Choroid plexus epithelial cell (primary cell): Measurements from ENCODE around the gene RUNX2.

Source experiments
- DNase-seq: peaks from one replicate; pipeline ENCODE4 v3.0.0-alpha.2; 2010; ENCODE audit warnings: low read depth
- H3K4me3 ChIP-seq: 2 replicates; pipeline ENCODE4 v1.5.1; 2011; ENCODE audit warnings: low read depth, mild to moderate bottlenecking, control low read depth, low read length, moderate library complexity
- TF ChIP-seq, protein P1 (sequence below): conservative IDR thresholded peaks from 2 replicates; pipeline ENCODE4 v1.5.1; 2011; ENCODE audit warnings: low read depth, mild to moderate bottlenecking, control low read depth, inconsistent platforms, low read length, moderate library complexity

Gene RUNX2

DNA sequence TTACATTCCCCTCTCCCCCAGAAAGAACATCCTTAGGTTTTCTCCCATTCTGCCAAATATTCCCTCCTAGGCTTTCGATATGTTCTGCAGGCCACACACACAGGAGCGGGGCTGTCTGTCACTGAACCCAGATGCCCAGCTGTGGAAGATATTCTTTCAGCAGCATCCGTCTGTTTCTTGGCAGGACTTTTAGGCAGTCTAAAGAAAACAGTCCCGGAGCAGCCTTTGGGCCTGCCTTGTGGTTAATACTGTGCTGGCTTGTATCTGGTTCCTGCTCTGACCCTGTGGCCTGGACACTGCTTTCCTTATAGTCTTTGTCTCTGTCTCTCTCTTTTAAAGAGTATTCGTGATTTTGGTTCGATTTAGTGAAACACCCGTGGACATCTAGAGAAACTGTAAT lies 144.3 kb downstream of the RUNX2 start:
- H3K4me3 ChIP-seq: no peak overlapping the region
- TF ChIP-seq, protein P1, sequence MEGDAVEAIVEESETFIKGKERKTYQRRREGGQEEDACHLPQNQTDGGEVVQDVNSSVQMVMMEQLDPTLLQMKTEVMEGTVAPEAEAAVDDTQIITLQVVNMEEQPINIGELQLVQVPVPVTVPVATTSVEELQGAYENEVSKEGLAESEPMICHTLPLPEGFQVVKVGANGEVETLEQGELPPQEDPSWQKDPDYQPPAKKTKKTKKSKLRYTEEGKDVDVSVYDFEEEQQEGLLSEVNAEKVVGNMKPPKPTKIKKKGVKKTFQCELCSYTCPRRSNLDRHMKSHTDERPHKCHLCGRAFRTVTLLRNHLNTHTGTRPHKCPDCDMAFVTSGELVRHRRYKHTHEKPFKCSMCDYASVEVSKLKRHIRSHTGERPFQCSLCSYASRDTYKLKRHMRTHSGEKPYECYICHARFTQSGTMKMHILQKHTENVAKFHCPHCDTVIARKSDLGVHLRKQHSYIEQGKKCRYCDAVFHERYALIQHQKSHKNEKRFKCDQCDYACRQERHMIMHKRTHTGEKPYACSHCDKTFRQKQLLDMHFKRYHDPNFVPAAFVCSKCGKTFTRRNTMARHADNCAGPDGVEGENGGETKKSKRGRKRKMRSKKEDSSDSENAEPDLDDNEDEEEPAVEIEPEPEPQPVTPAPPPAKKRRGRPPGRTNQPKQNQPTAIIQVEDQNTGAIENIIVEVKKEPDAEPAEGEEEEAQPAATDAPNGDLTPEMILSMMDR: no peak

DNA sequence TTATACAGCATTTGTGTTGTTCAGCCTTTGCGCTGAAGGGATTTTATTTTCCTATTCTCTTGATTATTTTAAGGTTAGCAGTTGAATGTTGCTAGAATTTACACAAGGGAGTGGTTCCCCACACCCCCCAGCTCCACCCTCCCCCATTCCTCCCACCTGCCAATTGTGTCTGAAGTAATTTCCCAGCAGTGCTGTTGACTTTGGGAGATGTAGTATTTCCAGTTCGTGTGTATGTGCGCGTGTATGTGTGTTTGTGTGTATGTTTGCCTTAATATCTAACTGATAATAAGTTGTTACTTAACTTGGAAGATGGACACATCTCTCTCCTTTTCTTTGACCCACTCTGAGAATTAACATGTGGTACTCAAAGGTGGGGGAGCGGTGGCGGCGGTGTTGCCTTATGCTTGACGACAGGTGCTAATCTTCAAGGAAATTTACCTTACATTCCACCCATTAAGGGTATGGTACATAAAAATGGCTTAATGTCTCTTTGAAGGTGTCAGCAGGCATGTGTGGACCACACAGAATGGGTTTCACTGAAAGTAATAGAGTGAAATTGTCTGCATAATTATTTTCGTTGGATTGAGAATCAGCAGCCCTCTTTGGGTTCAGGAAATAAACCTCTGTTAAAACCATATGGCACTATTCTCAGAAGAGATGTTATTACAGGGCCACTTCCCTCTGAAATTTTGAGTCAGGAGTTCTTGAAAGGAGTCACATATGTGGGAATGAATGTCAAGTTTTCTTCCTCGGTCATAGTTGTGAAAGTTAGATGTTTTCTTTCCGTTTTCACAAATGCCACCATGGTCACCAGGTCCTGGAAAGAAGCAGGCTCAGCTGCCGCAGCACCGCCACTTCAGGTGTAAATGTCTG lies 145.2 kb downstream of the RUNX2 start:
- peak; percentile 44 for DNase-seq
- TF ChIP-seq, protein P1: no peak
- no peak overlapping the region for H3K4me3 ChIP-seq

More for the DNA sequence above, 144.3 kb downstream of the RUNX2 start:
- DNase-seq: peak; percentile 90

DNA sequence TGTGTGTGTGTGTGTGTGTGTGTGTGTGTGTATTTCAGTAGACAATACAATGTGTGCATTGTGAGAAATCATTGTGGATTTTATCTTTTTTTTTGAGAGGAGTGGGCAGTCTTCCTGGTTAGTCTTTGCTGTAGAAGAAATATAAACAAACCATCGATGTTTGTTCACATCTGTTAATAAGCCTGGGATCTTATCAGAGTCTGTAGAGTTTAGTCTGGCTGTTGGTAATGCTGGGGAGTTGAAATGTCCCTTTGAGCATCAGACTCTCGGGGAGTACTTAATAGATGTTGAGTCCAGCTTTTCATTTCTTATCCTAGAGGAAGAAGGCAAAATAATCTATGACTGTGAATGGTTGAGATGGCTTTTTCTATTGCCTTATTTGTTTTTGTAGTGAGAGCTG lies 146.2 kb downstream of the RUNX2 start:
- peak; percentile 47 for DNase-seq
- no peak overlapping the region for H3K4me3 ChIP-seq
- TF ChIP-seq, protein P1: no peak

DNA sequence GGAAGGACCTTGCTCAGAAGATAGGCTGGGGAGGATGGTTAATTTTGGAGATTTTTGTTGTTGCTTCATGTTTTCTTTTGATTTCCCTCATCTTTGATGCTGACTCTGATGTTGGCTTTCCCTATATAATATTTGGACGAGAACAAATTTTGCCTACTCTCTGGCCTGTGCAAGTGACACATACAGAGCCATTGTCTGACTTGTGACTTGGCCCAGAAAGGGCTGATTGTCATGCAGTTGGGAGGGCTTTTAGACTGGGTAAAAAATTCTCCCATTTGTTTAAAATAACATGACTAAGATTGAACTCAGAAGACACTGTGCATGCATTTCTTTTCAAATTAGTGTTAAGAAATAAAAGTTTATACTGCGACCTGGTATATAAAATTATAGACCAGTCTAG lies 148.2 kb downstream of the RUNX2 start:
- TF ChIP-seq, protein P1: no peak
- DNase-seq: no peak
- H3K4me3 ChIP-seq: no peak overlapping the region

DNA sequence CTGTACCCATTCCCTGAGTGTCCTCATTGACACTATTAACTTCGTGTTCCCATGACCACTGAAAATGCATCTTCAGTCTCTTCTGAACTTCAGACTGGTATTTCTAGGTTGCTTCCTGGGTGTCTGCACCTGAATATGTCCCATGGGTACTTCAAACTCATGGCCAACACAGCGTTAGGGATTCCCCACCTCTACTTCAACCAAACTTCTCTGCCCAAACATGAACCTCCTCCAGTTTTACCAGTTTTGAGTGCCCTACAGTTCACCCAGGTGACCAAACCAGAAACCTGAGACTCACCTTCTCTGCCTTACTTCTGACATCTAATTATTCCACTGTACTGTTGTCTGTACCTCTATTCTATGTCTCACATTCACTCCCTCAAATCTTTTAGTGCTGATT lies 149.1 kb downstream of the RUNX2 start:
- H3K4me3 ChIP-seq: no peak overlapping the region
- no peak for DNase-seq
- TF ChIP-seq, protein P1: no peak

DNA sequence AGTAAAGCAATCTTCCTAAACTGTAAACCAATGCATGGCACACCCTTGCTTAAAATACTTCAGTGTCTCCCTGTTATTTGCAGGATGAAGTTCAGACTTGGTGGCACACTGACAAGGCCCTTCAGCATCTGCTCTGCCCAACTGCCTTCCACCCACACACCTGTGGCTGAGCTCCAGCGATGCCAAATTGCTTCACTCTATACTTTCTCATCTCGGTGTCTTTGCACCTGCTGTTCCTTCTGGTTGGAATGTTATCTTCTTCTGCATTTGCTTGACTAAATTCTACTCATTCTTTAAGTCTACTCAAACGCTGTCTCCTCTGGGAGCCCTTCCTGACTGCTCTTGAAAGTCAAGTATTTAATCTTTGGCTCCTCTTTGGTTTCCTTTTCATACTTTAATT lies 149.7 kb downstream of the RUNX2 start:
- DNase-seq: no peak
- H3K4me3 ChIP-seq: no peak overlapping the region
- TF ChIP-seq, protein P1: no peak

DNA sequence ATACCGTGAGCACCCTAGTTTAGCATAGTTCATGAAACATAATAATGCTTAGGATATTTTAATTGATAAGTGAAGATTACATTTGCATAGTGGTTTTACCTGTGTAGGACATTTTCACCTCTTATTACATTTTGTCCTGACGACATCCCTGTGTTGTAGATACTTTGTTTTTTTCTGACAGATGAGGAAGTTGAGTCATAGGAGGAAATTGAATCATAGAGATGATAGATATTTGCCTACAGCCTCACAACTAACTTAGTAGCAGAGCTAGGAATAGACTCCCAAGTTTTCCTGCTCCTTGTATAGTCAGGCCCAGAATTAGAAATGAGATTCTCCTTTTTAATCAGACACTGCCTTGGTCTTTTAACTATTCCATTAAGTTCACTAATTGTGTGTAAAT lies 150.1 kb downstream of the RUNX2 start:
- no peak overlapping the region for H3K4me3 ChIP-seq
- TF ChIP-seq, protein P1: no peak
- peak; percentile 51 for DNase-seq
